Measurements from ENCODE around the gene CLTCL1.

GRCh38 chr22:19143967-19144400 is 147.5 kb downstream of the CLTCL1 start:
- no peak for TF ChIP-seq CTCF (IDR thresholded peaks at IDR 0.05)
- TF ChIP-seq POLR2A (IDR thresholded peaks at IDR 0.05): no peak

Measured in right lobe of liver (tissue), 4 donors.